ENCODE measurements around the gene MRPS22. TPM values are rescaled to one million over a fixed set of nuclear protein-coding genes. Genes with fewer than 3 reads are reported as not detected.
"Not testable (repeated sequence)": the region's sequence is repeated elsewhere in the genome, so short reads cannot be mapped to it uniquely, and the experiment has no call there.

MRPS22 gene
- total and polyA plus RNA-seq, 3 donors from 2014 or later, result 61.1 to 95.8 (median 63.4) TPM

DNA sequence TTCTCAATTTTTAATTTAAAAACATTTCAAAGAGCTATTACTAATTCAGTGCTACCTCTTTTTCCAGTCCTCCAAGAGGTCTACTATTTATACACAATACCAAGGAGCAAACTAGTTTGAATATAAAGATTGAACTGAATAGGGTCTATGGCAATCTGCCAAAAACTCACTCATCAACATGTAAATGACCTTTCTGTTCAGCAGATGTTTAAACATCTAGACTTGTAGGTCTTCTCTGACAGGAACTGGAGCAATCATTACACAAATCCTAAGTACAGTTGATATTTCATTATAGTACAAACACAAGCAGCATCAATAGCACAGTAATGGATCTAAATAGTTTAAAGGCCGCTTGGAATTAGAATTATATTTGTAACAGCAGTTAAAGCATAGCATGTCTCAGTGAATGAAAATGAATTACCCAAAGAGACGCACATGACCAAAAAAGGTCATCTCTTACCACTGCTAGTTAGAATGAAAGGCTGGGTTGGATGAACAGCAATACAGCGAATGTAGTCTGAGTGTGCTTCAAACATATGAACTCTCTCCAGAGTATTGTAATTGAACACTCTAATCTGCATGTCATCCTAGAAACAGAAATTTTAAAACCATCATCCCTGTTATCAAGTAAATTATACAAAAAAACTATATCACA lies 34.9 kb downstream of the MRPS22 start:
- TF ChIP-seq, protein P1, sequence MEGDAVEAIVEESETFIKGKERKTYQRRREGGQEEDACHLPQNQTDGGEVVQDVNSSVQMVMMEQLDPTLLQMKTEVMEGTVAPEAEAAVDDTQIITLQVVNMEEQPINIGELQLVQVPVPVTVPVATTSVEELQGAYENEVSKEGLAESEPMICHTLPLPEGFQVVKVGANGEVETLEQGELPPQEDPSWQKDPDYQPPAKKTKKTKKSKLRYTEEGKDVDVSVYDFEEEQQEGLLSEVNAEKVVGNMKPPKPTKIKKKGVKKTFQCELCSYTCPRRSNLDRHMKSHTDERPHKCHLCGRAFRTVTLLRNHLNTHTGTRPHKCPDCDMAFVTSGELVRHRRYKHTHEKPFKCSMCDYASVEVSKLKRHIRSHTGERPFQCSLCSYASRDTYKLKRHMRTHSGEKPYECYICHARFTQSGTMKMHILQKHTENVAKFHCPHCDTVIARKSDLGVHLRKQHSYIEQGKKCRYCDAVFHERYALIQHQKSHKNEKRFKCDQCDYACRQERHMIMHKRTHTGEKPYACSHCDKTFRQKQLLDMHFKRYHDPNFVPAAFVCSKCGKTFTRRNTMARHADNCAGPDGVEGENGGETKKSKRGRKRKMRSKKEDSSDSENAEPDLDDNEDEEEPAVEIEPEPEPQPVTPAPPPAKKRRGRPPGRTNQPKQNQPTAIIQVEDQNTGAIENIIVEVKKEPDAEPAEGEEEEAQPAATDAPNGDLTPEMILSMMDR (IDR thresholded peaks at IDR 0.05), result no peak
- no peak for TF ChIP-seq POLR2A (IDR thresholded peaks at IDR 0.05)
- Histone ChIP-seq H3K27me3 (no peaks in the 10 kb centered on the region), H3K36me3 (ENCODE audit: low read depth, missing control alignments) (no peaks in the 10 kb centered on the region), H3K27ac (no peak overlapping the region), H3K9me3 (no peaks in the 10 kb centered on the region), H3K4me3 (no peak overlapping the region), H3K4me1 (no peaks in the 10 kb centered on the region)
- WGBS, 2 donors, result 92 to 95% methylated on average over 3 of the region's 3 CpGs
- DNase-seq, result no peak
- intact Hi-C loops (cut with DNase I; ENCODE audit: low total_unique reads), result no loop called here

DNA sequence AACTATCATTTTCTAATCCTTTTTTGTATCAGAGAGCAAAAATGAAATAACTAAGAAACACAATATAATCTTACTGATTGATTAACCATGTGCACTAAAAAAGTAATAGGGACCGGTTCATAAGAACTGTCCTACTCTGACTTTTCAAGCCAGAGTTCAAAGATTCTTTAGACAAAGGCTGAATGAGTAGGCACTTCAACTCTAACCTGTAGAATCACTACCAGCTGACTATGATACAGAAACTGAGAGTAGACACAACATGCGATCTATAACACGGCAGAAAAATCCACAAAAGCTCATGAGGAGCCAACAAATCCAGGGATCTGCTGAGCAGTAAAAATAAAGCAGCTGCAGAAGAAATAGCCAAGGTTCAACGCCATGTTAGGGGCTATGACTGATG lies 36.8 kb downstream of the MRPS22 start:
- TF ChIP-seq, protein P1 (IDR thresholded peaks at IDR 0.05), result no peak
- no peak for TF ChIP-seq POLR2A (IDR thresholded peaks at IDR 0.05)
- H3K9me3 ChIP-seq, result no peaks in the 10 kb centered on the region
- H3K27me3 ChIP-seq, result no peaks in the 10 kb centered on the region
- no peak overlapping the region for H3K4me3 ChIP-seq
- no peaks in the 10 kb centered on the region for H3K36me3 ChIP-seq (ENCODE audit: low read depth, missing control alignments)
- no peak overlapping the region for H3K27ac ChIP-seq
- WGBS, 2 donors, result 93 to 94% methylated on average over 4 of the region's 4 CpGs
- no peak for DNase-seq
- intact Hi-C loops (cut with DNase I; ENCODE audit: low total_unique reads), result no loop called here
- no peaks in the 10 kb centered on the region for H3K4me1 ChIP-seq

DNA sequence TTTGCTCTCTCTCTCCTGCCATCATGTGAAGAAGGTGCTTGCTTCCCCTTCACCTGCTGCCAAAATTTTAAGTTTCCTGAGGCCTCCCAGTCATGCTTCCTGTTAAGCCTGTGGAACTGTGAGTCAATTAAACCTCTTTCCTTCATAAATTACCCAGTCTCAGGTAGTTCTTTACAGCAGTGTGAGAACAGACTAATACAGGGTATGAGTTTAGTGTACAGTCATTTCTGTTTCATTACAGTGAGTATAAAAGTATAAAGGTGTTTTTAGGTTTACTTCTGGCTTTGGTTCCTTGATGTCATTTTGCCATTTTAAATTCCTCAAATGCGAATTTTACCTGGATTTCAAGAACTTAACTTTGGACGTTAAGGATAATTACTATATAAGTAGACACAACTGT lies 38.5 kb downstream of the MRPS22 start:
- H3K27me3 ChIP-seq; H3K27ac ChIP-seq; H3K9me3 ChIP-seq; H3K4me1 ChIP-seq; intact Hi-C loops (cut with DNase I; ENCODE audit: low total_unique reads); DNase-seq; H3K4me3 ChIP-seq; H3K36me3 ChIP-seq (ENCODE audit: low read depth, missing control alignments): not testable (repeated sequence)
- WGBS, 2 donors, result 73 to 85% methylated on average over 2 of the region's 2 CpGs

DNA sequence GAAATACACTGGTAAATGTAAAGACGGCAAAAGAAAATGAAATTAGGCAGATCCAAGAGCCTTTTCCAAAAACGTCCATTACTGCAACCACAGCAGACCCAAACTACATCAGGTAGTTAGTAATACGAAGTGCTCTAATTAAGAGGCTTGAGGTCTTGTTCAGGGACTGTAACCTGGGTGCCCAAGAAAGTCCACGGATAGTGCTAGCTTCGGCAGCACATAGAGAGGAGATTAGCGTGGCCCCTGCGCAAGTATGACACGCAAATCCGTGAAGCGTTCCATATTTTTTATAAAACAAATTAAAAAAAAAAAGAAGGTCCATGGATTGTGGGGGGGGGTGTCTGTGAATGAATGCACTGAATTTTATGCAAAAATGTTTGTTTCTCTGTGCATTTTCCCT lies 44.3 kb downstream of the MRPS22 start:
- 58 to 74% methylated on average over 10 of the region's 10 CpGs for WGBS, 2 donors
- H3K36me3 ChIP-seq (ENCODE audit: low read depth, missing control alignments), result no peaks in the 10 kb centered on the region
- H3K27me3 ChIP-seq, result no peaks in the 10 kb centered on the region
- H3K4me3 ChIP-seq, result peak overlapping the region in 1 of 2 donors; percentile 98
- DNase-seq, result no peak
- H3K9me3 ChIP-seq, result no peaks in the 10 kb centered on the region
- H3K27ac ChIP-seq, result no peak overlapping the region
- peaks cover 19% of the 10 kb centered on the region for H3K4me1 ChIP-seq
- TF ChIP-seq, protein P1 (IDR thresholded peaks at IDR 0.05), result no peak
- TF ChIP-seq POLR2A (IDR thresholded peaks at IDR 0.05), result no peak
- intact Hi-C loops (cut with DNase I; ENCODE audit: low total_unique reads), result no loop called here

DNA sequence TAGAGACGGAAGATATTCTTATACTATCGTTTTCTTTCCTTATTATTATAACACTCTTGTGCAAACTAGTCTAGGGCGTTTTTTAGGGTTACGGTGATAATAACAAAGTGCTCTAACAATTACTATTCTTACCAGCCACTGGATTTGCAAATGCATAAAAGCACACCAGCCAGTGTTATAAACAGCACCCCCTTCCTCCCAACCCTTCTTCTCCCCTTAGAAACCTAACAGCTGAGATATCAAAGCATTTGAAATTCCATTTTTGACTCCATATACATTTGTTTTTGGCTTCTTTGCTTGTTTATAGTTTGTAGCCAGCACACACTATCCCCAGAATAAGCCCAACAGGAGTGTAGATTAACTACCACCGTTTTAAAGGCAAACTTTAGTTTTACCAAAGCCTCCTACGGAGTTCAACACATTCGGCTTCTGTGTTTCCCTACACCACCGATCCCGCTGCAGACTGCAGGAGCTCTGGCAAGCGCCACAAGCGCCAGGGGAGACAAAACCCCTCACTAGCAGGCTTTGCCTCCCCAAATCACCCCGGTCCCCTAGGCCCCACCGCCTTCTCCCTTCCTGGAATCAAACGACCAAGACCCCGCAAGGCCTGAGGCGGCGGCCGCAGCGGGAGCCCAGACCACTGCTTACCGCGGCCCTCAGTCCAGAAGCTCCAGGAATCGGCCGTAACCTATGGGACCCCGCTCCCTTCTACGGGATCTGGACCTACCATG lies 45.2 kb downstream of the MRPS22 start:
- TF ChIP-seq, protein P1 (IDR thresholded peaks at IDR 0.05), result no peak
- no peak for TF ChIP-seq POLR2A (IDR thresholded peaks at IDR 0.05)
- H3K4me3 ChIP-seq, result peak overlapping the region; percentile 98
- WGBS, 2 donors, result 1 to 2% methylated on average over 22 to 25 of the region's 25 CpGs
- no peaks in the 10 kb centered on the region for H3K36me3 ChIP-seq (ENCODE audit: low read depth, missing control alignments)
- intact Hi-C loops (cut with DNase I; ENCODE audit: low total_unique reads), result no loop called here
- DNase-seq, result no peak
- H3K27ac ChIP-seq, result peak overlapping the region; percentile 89 to 94
- no peaks in the 10 kb centered on the region for H3K9me3 ChIP-seq
- H3K4me1 ChIP-seq, result peaks cover 19% of the 10 kb centered on the region
- no peaks in the 10 kb centered on the region for H3K27me3 ChIP-seq

All from testis (tissue), 3 donors.